Activated T-cell treated with anti-CD3 and anti-CD28 coated beads for 4 hours (primary cell): ENCODE data around the gene POC1A.

ENCODE experiments used
- DNase-seq: peaks from one replicate; pipeline ENCODE4 v3.0.0-alpha.2; 2020

POC1A gene

DNA sequence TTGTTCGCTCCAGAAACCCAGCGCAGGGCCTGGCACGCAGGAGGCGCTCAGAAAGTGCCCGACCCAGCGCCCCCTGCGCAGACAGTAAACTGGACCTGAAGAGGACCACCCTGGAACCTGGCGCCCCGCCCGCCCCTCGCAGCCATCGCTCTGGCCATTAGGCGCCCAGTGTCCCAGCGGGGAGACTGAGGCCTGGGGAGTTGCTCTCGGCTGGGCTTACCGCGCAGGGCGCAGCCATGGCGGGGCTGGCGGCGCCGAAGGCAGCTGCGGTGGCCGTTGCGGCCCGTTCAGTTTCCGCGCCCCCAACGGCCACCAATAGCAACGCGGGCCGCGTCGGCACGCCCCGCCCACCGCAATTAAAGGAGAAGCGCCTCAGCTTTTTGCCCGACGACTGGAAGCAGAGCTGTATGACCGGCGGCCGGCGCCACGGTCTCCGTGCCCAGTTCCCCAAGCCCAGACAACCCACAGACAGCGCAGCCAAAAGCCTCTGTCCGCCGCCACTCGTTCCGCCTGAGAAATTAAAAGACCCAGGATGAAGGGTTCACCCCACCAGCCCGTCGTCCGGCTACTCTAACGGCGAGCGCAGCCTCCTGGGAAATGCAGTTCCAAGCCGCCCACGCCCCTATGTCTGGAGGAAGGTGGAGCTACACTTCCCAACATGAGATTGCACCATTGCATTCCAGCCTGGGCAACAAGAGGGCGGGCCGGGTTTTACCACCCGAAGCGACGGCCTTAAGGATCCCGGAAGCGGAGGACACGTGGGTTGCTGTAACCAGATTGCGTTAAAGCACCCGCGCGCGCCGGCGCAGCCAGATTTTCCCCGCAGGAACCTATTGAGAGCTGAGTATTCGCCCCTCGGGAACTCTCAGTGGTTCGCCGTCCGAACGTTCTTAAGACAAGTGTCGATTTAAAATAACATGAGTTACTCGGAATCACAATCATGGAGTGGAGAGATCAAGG, at the start of gene POC1A:
POC1A (minus strand) TSS at position 289 of the 960 bp plus-strand sequence; CDS start at position 238, 51 bp downstream.
- DNase-seq: peak; percentile 78

DNA sequence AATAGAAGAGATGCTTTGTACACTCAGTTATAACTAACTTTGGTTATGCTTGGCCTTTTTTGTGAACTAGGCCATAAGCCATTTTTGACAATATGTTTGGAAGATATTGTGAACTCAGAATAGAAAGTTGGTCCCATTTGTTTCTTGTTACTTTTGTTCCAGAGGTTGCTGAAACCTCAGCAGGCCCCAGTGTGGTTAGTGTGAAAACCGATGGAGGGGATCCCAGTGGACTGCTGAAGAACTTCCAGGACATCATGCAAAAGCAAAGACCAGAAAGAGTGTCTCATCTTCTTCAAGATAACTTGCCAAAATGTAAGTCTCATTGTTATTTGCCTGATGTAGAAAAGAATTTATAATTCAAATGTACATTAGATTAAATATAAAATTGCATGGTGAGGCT, 49.5 kb upstream of the POC1A start:
- no peak for DNase-seq

DNA sequence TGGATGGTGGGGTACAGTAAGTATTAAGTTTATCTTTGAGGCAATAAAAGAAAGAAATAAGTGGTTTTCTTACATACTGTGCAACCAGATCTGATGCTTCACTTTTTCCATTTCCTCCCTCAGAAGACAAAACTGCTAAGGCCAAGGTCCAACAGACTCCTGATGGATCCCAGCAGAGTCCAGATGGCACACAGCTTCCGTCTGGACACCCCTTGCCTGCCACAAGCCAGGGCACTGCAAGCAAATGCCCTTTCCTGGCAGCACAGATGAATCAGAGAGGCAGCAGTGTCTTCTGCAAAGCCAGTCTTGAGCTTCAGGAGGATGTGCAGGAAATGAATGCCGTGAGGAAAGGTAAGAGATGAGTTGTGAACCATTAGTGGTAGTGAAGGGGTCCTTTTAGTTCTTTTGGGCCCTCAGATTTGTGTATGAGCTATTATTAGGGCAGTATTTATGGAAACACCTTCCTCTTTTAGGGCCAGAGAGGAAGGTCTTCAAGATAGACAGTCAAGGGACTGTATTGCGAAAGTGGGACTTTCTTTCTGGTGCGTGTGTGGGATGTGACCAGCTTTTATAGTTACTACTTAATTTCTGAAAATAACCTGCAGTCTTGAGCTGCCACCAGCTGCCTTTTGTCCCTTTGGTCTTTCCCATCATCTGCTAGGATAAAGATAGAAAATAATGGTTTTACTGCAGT, 48.3 kb upstream of the POC1A start:
- DNase-seq: no peak

DNA sequence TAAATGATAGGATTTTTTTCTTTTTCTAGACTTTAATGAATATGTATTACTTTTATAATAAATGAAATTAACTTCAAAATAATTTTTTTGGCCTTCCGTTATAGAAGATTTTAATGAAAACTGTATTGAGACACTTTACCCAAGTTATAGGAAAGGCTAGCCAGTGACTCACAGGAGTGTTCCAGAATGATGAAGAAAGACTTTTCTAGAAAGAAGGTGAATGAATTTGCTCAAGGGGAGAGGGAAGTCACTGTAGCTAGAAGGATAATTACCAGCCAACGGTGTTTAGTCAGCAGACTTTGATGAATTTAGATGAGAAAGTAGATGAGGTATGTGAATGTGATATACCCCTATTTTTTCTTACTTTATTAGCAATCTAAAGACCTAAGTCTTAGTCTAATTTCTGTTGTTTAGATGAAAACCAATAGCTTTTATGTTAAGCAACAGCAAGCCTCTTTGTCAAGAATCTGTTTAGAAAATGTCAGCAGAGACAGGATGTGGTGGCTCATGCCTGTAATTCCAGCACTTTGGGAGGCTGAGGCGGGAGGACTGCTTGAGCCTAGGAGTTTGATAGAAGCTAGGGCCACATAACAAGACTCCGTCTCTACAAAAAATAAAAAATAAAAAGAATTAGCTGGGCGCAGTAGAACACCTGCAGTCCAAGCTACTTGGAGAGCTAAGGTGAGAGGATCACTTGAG, 46.9 kb upstream of the POC1A start:
- DNase-seq: no peak

DNA sequence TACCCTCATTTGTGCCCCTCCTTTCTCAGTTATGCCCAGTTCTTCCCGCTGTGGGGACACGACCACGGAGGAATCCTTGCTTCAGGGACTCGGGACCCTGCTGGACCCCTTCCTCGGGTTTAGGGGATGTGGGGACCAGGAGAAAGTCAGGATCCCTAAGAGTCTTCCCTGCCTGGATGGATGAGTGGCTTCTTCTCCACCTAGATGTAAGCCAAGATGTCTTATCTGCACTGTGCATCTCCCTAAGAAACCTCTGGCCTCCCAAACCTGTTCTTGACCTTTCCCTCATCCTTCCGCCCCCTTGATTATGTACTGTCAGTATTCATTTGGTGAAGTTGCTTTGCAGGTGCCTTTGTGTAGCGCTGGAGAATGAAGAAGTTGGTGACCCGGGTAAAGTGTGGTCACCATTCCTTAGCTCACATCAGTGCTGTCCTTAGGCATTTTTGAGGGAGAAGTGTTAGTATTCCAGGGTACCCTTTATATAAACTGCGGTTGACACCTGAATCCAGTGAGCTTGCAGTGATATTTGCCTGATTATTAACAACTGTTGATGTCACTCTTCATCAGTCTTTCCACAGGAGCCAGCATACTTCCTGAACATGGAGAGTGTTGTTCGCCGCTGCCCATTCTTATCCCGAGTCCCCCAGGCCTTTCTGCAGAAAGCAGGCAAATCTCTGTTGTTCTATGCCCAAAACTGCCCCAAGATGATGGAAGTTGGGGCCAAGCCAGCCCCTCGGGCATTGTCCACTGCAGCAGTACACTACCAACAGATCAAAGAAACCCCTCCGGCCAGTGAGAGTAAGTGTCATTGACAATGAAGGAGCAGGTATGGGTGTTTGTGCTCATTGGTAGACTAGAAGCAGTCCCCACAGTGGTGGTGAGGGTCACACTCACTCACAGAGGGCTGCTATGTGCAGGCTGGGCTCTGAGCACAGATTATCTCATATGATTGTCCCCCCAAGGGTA, 44.7 kb upstream of the POC1A start:
- DNase-seq: no peak

DNA sequence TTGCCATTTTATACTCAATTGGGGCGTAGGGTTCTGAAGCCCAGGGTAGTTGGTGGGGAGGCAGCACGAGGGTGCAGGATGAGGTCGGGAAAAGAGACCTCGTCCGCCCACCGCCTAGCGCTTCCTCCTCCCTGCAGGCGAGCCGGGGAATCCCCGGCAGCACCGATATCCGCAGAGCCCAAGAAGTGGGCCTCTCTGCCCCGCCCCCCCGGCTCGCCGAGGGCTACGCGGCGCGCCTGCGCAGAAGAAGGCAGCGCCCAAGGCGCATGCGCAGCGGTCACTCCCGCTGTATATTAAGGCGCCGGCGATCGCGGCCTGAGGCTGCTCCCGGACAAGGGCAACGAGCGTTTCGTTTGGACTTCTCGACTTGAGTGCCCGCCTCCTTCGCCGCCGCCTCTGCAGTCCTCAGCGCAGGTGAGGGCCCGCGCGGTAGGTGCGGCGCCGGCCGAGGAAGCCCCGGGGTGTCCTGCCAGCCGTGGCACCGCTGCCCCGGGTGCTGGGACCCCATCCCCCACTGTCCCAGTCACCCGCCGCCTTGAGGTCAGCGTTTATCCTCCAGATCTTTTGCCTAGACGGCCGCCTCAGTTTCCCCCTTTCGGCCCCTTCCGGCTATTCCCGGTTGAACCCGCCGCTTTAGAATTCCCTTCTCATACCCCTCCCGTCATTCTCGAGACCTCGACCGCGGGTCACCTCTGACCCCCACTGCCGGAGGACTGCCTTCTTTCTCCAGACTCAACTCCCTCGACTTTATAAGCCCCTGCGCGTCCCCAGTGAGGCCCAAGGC, 43.8 kb upstream of the POC1A start, which contains the start of gene ALAS1:
ALAS1 (plus strand) TSS at position 319 of the 784 bp plus-strand sequence. CDS start 1,082 bp downstream, outside the sequence.
- DNase-seq: peak; percentile 94

DNA sequence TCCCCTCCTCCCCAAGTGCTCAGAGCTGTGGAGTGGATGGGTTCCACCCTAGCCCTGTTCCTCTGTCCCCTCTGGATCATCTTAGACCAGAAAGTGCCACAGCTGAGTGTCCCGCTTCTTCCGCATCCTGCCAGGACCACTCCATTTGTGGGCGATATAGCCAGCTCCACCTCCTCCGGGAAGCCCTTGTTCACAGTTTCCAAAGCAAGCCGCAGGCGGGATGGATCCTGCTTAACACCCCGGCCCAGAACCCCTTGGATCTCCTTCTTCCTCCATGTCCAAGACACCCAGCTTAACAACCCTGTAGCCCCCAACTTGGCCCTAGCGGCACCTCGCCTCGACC, 43.2 kb upstream of the POC1A start:
- DNase-seq: no peak

GRCh38 chr3:52196977-52197376, 42.8 kb upstream of the POC1A start:
- no peak for DNase-seq

- DNase-seq: no peak
These were observed 41.7 kb upstream of the POC1A start for GRCh38 chr3:52195823-52196331.

GRCh38 chr3:52195291-52195597, 41.0 kb upstream of the POC1A start:
- no peak for DNase-seq

GRCh38 chr3:52194485-52195290, 40.5 kb upstream of the POC1A start:
- DNase-seq: no peak

- no peak for DNase-seq
These were observed 38.8 kb upstream of the POC1A start for GRCh38 chr3:52193065-52193464.

- DNase-seq: no peak
These were observed 37.4 kb upstream of the POC1A start for GRCh38 chr3:52191663-52192062.

DNA sequence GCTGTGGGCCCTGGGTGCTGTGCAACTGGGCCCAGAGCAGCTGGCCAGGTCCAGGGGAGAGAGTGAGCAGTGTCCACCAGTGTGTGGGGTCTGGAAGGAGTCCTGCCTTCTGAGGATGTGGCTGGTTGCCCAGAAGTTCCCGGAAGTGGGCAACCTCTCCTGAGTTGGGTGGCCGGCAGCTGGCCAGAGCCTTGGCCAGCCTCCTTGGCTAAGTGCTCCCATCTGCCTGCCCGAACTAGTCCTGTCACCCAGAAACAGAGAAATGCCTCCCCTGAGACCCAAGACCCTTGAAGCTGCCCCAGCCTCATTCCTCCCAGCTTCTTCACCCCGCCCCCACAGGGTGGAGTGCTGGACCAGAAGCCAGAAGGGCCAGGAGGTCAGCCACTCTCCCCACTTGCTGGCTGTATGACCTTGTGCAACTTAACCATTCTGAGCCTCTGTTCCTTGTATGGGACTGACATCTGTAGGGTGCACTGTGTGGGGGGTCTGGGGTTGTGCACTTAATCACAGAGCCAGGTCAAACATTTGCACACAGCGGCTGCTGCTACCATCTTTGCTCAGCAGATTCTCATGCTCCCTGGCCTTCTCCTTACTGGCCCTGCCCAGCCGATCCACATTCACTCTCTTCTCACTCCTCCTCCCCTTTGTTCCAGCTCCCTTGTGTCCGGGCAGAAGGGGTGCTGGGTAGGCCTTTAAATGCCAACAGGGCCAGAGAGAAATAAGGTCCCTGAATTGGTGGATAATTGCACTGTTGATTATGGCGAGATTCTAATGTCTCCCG, 36.3 kb upstream of the POC1A start:
- DNase-seq: no peak

DNA sequence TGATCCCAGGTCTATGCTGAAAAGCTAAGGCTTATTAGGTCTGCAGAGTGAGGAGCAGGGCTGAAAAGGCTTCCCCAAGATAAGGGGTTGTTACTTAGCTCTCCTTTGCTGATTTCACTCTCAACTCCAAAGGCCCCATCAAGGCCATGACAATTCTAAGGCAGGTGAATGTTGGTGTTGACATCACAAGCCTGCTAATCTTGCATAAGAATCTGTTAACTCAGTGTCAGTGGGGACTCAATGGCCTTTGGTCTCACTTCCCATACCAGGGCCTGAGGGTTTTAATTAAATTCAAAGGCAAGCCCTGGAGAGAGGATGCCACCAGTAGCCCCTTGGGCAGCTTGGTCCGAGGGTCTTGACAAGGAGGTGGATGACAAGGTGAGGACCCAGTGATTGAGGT, 34.3 kb upstream of the POC1A start:
- no peak for DNase-seq

- DNase-seq: no peak
These were observed 32.5 kb upstream of the POC1A start for GRCh38 chr3:52186729-52187128.

DNA sequence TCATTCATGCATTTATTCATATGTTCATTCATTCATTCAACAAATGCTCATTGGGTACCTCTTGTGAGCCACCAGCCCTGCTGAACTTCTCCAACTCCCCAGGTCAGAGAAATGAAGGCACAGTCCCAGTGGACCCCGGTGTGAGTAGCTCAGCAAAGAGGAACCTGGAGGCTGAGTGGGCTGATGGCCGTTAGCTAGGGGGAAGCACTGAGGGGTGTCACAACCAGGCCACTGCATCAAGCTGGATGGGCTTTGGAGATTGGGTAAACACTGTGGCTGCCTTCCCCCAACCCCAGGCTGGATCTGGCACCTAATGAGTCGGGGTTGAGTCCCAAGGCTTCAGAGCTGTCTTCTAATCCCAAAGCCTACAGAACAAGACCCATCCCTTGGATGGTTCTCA, 31.6 kb upstream of the POC1A start:
- DNase-seq: no peak

DNA sequence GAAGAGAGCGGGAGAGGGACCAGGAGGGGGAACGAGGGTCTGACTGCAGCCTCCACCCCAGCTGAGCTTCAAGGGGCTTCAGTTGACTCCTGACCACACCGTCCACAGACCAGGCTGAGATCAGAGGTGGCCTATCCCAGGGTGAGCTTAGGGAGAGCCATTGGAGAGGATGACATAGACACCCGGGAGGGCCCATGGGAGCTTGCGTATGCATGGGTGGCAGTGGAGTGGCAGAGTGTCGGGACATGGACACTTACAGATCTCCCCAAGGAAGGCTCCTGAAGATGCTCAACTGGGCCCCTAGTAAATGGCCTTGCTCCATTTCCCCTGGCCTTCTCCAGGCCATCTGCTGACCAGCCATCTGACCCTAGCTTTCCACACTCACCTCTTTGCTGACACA, 31.1 kb upstream of the POC1A start:
- no peak for DNase-seq

GRCh38 chr3:52184690-52185089, 30.5 kb upstream of the POC1A start:
- no peak for DNase-seq
